Right lobe of liver (tissue), 6 donors: ENCODE data around the gene BRSK1. TPM values are rescaled to one million over a fixed set of nuclear protein-coding genes. Genes with fewer than 3 reads are reported as not detected.

Experiments used
- ATAC-seq, 4 donors: fragments of 200-7000 bp; cut with Tn5 transposase; one replicate each; pipeline ENCODE4 v1.9.1; 2020; ENCODE audit warnings: mild to moderate bottlenecking in 4 of 4, moderate library complexity in 4 of 4
- DNase-seq, 3 donors: peaks; one replicate each; pipeline ENCODE4 v3.0.0-alpha.2; 2020
- H3K27ac ChIP-seq, 3 donors: fragments of 200-600 bp; one replicate each; pipeline ENCODE4 v1.8.0; 2022
- H3K27me3 ChIP-seq, 2 donors: fragments of 200-600 bp; one replicate each; pipeline ENCODE4 v1.8.0; 2022
- H3K36me3 ChIP-seq, 4 donors: fragments of 200-600 bp; sonication (generic) in 1 of 4; one replicate each; pipeline versions ENCODE4 v1.5.1 to v1.8.0; 2017 to 2022; ENCODE audit warnings: control low read depth in 1 of 4
- H3K4me1 ChIP-seq, 4 donors: fragments of 200-600 bp; sonication (generic) in 1 of 4; one replicate each; pipeline versions ENCODE4 v1.5.1 to v1.8.0; 2017 to 2022; ENCODE audit warnings: control low read depth in 1 of 4
- H3K4me3 ChIP-seq, 3 donors: fragments of 200-600 bp; one replicate each; pipeline ENCODE4 v1.8.0; 2022
- H3K9me3 ChIP-seq, 4 donors: fragments of 200-600 bp; sonication (generic) in 1 of 4; one replicate each; pipeline versions ENCODE4 v1.5.1 to v1.8.0; 2017 to 2022; ENCODE audit warnings: control low read depth in 1 of 4
- POLR2A ChIP-seq: fragments of 450-650 bp; IDR thresholded peaks from one replicate; pipeline ENCODE4 v1.6.1; 2017; ENCODE audit warnings: antibody characterized with exemption, mild to moderate bottlenecking
- WGBS: methylation state at CpG from one replicate; pipeline ENCODE4 v1.1.6; 2018; ENCODE audit warnings: low coverage, low lambda C conversion rate; ENCODE audit not compliant: insufficient coverage; ENCODE audit errors: missing lambda C conversion rate; 5-methylcytosine and 5-hydroxymethylcytosine counted together
- intact Hi-C, 2 donors: fragments of 100-400 bp; cut with DNase I; formaldehyde crosslinking; loops; one replicate each; pipeline versions ENCODE4 v1.11.2 to v1.14.1; 2022
- total RNA-seq, 6 experiments: library from RNA; depleted of rRNA in 2 of 6; stranded (reverse); fragments of >200 nt in 2 of 6; fragmentation: NEBNext Ultra II Directional in 3 of 6; extraction: Animal tissue kit (Norgen Biotek cat#: 25700) in 3 of 6; gene quantifications; one replicate each; pipeline versions ENCODE4 v1.1.0 to v1.2.4, GENCODE V29; 2016 to 2023
- TF ChIP-seq, protein P1 (sequence below), 4 donors: fragments of 200-600 bp in 3 of 4; fragments of 450-650 bp in 1 of 4; IDR thresholded peaks; one replicate each; pipeline versions ENCODE4 v1.5.1 to v1.8.0; 2016 to 2022; ENCODE audit warnings: antibody characterized with exemption in 4 of 4, mild to moderate bottlenecking in 2 of 4
- donor health status: DM: no; HTN: yes; CAD: no.
- donor health status: DM: no; HTN: no; CAD: no.
- donor health status: DM: no; HTN: no; CAD: no.
- donor health status: DM: no; HTN: yes; CAD: no.
- donor health status: DM: no; HTN: yes; CAD: no.

BRSK1 gene
- total RNA-seq, 6 experiments from 2014 or later = 0.20 to 0.29 (median 0.24) TPM; not detected in 3

GRCh38 chr19:55255618-55256423, 28.0 kb upstream of the BRSK1 start:
- peaks cover 0 to 28% (median 14%) of the 10 kb centered on the region in 4 donors for H3K4me1 ChIP-seq
- no peaks in the 10 kb centered on the region for H3K36me3 ChIP-seq
- peaks cover 0 to 2% (median 0%) of the 10 kb centered on the region in 4 donors for H3K9me3 ChIP-seq
- peak overlapping the region in 2 of 3 donors; percentile 50 to 54 for H3K27ac ChIP-seq
- intact Hi-C loops = loop anchor here in 1 of 2 donors (10.0 kb wide), 1 partner anchor 61 kb away; no protein-coding TSS in a partner anchor
- peak overlapping the region in 1 of 3 donors; percentile 96 for H3K4me3 ChIP-seq
- TF ChIP-seq POLR2A = no peak
- H3K27me3 ChIP-seq = no peaks in the 10 kb centered on the region
- 42% methylated on average over 6 of the region's 17 CpGs for WGBS
- ATAC-seq (no peak), DNase-seq (no peak)

DNA sequence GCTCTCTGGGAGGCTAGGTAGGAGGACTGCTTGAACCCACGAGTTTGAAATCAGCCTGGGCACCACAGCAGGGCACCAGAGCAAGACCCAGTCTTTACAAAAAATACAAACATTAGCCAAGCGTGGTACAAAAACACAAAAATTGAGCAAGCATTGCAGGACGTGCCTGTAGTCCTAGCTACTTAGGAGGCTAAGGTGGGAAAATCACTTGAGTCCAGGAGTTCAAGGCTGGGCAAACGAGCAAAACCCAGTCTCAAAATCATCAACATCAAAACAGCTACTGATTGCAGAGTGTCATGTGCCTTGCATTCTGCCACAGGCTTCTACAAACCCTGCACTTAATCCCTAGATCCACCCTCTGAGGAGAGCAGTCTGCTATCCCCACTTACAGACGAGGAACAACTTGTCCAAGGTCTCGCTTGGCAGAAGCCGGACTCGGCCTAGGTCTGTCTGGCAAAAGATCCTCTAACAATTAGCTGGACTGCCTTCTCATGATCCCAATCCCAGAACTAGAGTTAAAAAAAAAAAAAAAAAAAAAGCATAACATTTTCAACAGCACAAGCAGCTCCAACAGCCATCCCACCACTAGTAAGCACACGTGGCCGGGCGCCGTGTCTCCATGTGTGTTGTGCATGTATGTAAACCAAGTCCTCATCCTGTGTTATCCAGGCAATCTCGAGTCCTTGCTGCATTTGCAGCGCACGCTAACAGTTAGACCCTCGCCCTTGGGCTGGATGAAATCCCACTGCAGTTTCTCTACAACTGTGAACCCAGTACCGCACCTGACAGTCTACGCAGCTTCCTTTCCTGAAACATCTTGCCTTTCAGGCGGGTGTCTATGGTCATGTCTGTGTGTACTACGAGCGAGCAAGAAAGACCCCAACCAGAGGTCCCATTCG, 27.0 kb upstream of the BRSK1 start:
- no peaks in the 10 kb centered on the region for H3K36me3 ChIP-seq
- ATAC-seq (no peak), DNase-seq (no peak)
- no peaks in the 10 kb centered on the region for H3K27me3 ChIP-seq
- no peak overlapping the region for H3K27ac ChIP-seq
- no peak for TF ChIP-seq POLR2A
- TF ChIP-seq, protein P1, sequence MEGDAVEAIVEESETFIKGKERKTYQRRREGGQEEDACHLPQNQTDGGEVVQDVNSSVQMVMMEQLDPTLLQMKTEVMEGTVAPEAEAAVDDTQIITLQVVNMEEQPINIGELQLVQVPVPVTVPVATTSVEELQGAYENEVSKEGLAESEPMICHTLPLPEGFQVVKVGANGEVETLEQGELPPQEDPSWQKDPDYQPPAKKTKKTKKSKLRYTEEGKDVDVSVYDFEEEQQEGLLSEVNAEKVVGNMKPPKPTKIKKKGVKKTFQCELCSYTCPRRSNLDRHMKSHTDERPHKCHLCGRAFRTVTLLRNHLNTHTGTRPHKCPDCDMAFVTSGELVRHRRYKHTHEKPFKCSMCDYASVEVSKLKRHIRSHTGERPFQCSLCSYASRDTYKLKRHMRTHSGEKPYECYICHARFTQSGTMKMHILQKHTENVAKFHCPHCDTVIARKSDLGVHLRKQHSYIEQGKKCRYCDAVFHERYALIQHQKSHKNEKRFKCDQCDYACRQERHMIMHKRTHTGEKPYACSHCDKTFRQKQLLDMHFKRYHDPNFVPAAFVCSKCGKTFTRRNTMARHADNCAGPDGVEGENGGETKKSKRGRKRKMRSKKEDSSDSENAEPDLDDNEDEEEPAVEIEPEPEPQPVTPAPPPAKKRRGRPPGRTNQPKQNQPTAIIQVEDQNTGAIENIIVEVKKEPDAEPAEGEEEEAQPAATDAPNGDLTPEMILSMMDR (IDR thresholded peaks at IDR 0.05) = no peak
- peaks cover 0 to 2% (median 0%) of the 10 kb centered on the region in 4 donors for H3K9me3 ChIP-seq
- 44% methylated on average over 19 of the region's 22 CpGs for WGBS
- H3K4me3 ChIP-seq = peak overlapping the region; percentile 85 to 96 (median 94)
- H3K4me1 ChIP-seq = peaks cover 0 to 28% (median 14%) of the 10 kb centered on the region in 4 donors
- intact Hi-C loops = loop anchor here in 1 of 2 donors (10.0 kb wide), 1 partner anchor 62 kb away; no protein-coding TSS in a partner anchor

DNA sequence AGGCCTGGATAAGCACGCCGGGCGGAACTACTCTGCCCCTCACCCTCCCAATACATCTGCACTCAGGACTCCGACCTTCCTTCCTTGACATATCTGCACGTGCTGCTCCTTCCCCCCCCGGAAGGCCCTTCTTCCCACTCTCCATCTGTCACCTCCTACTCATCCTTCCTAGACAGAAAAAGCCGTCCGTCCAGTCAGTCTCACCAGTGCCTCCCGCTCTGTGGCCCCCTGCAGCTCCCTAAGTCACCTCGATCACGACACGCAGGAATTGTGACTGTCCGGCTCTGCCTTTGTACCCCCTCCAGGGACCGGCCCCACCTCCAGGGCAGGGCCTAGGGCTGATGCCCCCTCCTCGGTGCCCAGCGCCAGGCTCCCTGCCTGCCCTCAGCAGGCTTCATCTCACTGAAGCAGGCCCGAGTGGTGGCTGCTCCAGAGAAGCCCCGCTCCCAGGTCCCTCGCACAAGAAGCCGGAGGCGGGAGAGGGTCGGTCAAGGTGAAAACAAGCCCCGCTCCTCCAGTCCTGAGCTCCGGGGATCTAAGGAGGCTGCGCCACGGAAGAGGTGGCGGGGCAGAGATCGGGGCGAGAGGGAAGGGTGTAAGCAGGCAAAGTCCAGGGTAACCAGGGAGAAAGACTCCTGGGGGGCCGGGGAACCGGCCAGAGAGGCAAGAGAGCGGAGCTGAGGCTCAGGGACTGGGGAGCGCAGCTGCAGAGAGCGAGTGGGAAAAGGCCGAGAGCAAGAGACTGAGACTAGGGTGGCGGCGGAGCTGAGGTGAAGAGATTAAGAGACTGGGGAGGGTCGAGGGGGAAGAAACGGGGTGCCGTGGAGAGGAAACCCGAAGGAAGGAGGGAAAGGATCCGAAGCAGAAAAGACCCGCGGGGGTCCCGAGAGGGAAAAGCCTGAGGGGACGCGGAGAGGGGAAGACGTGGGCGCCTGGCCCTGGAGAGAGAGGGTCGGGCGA, 26.1 kb upstream of the BRSK1 start:
- Histone ChIP-seq H3K4me1 (peaks cover 0 to 28% (median 14%) of the 10 kb centered on the region in 4 donors), H3K4me3 (peak overlapping the region; percentile 85 to 96 (median 94)), H3K27ac (peak overlapping the region; percentile 2 to 88 (median 86)), H3K36me3 (no peaks in the 10 kb centered on the region), H3K9me3 (peaks cover 0 to 2% (median 0%) of the 10 kb centered on the region in 4 donors), H3K27me3 (no peaks in the 10 kb centered on the region)
- TF ChIP-seq, protein P1 (IDR thresholded peaks at IDR 0.05) = no peak
- no peak for TF ChIP-seq POLR2A
- ATAC-seq (no peak), DNase-seq (no peak)
- intact Hi-C loops = loop anchor here in 1 of 2 donors (10.0 kb wide), 1 partner anchor 63 kb away; no protein-coding TSS in a partner anchor
- 2% methylated on average over 42 of the region's 51 CpGs for WGBS

DNA sequence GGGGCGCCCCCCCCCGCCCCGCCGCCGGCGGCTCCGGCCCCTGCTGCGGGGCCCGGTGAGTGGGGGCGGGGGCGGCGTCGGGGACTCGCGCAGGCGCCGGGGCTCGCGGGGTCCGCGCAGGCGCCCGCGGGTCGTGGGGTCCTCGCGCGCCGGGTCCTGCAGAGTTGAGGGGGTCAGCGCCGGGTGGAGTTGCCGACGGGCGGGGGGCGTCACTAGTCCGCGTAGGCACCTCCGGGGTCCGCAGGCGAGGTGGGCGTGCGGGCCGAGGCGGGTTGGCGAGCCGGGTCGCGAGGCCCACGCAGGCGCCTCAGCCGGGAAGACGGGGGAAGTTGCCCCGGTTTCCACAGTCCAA, 25.3 kb upstream of the BRSK1 start:
- intact Hi-C loops = loop anchor here in 1 of 2 donors (10.0 kb wide), 1 partner anchor 64 kb away; no protein-coding TSS in a partner anchor
- no peak for DNase-seq

More for the DNA sequence above, 25.3 kb upstream of the BRSK1 start:
- no peaks in the 10 kb centered on the region for H3K36me3 ChIP-seq
- WGBS = 0% methylated on average over 5 of the region's 53 CpGs
- peaks cover 0 to 28% (median 14%) of the 10 kb centered on the region in 4 donors for H3K4me1 ChIP-seq
- peaks cover 0 to 2% (median 0%) of the 10 kb centered on the region in 4 donors for H3K9me3 ChIP-seq
- H3K27ac ChIP-seq = peak overlapping the region; percentile 48 to 88 (median 86)
- TF ChIP-seq, protein P1 (IDR thresholded peaks at IDR 0.05) = no peak
- no peak for TF ChIP-seq POLR2A
- H3K27me3 ChIP-seq = no peaks in the 10 kb centered on the region
- peak overlapping the region; percentile 85 to 96 (median 94) for H3K4me3 ChIP-seq
- peak in 3 of 4 donors; percentile 7 to 25 (median 17) for ATAC-seq
